ENCODE results near the gene PA2G4.
"Not testable (repeated sequence)": the region's sequence is repeated elsewhere in the genome, so short reads cannot be mapped to it uniquely, and the experiment has no call there.

PA2G4 gene

GRCh38 chr12:56101045-56101444 is 3.3 kb upstream of the PA2G4 start:
- no peak for DNase-seq

- no peak for DNase-seq
Observed at GRCh38 chr12:56102683-56103065, 1.7 kb upstream of the PA2G4 start.

DNA sequence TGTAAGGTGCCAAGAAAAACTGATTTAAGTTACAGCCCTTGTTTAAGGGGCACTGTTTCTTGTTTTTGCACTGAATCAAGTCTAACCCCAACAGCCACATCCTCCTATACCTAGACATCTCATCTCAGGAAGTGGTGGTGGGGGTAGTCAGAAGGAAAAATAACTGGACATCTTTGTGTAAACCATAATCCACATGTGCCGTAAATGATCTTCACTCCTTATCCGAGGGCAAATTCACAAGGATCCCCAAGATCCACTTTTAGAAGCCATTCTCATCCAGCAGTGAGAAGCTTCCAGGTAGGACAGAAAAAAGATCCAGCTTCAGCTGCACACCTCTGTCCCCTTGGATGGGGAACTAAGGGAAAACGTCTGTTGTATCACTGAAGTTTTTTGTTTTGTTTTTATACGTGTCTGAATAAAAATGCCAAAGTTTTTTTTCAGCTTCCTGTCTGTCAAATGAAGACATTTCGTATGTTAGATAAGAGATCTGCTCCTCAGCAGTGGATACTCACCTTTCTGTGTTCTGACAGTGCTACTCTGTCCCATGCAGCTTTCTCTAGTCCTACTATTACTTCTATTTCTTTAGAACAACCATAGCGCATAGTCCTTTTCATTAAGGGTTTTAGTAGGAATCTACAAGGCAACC is 1.2 kb upstream of the PA2G4 start:
- no peak for DNase-seq

DNA sequence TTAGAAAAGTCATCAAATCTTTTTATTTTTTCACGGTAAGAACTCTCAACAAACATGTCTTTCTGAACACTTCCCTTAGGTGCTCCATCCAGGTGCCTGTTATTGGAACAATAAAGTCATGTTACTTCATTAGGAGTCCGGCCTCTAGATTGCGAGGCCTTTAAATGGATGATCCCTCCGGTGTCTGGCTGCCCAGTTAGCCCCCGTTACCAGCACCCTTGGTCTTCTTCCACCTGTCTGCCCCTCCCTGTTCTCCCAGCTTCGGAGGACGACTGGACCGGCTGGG is 593 bp upstream of the PA2G4 start:
- no peak for DNase-seq

DNA sequence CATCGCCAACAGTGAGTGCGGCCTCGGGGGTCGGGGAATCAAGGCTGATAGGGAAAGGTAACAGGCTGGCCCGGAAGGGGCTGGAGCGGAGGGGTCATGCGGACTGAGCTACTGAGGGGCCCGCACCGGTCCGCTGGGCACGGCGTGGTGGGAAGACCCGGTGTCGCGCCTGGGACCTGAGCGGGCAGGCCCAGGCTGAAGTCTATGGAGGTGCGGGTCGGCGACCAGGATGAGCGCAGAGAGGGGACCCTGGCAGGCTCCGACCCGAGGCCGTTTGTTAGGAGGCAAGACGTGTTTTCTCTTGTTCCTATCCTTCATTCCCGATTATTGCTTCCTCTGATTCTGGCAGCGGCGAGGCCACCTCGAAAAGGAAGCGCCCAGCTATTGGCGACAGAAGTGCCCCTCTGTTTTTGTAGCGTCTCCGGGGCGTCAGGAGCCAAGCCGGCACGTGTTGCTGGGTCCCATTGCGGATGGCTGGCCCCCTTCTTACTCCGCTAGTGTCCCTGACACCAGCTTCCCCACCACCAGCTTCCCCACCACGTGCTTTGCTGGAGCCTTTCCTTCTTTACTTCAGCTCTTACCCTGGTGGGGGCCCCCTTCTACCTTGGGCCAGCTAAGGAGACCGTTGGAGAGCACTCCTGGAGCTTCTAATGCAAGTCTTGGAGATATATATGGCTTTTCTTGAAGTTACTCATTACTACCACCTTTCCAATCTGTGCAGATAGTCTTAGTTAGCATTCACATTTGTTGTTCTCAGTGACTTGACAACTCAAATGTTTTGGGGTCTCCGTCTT is 653 bp downstream of the PA2G4 start:
- DNase-seq = no peak

- no peak for DNase-seq
Observed at GRCh38 chr12:56105609-56105902, 1.2 kb downstream of the PA2G4 start.

- no peak for DNase-seq
Observed at GRCh38 chr12:56107242-56107641, 2.9 kb downstream of the PA2G4 start.

DNA sequence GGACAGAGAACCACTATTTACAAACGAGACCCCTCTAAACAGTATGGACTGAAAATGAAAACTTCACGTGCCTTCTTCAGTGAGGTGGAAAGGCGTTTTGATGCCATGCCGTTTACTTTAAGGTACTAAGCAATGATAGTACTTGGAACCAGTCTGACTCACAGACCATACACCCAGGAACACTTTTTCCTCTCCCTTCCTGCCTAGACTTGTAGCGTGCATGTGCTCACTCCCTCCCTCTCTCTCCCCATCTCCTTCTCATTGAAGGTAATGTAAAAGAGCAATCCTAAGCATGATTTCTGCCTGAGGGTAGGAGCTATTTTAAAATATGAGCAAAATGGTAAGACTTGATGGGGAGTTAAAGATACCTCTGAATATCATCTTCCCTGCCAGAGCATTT is 6.2 kb downstream of the PA2G4 start:
- DNase-seq = no peak

DNA sequence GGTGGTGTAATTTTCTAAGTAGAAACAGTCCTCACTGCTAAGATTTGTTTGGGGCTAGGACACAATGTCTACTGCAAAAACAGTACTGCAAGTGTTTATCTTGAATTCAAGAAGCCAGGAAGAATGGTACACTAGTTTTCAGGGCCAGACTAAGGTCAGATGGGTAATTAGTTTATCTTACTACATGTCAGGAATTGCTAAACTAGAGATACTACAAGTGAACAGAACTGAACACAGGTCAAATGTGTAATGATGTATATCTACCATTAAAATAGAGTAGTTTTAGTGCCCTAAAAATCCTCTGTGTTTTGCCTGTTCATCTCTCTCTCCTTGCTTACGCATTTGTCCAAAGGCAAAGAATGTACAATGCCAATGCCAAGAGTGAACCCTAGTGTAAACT is 9.7 kb downstream of the PA2G4 start:
- no peak for DNase-seq

GRCh38 chr12:56115329-56115728 is 11.0 kb downstream of the PA2G4 start:
- DNase-seq = no peak

- DNase-seq = peak; percentile 98
Observed at GRCh38 chr12:56116267-56117081, 12.1 kb downstream of the PA2G4 start, which contains the start of gene RPL41. Gene RPL41, plus strand, starts transcription at chr12:56116633.

GRCh38 chr12:56117082-56117706 is 12.8 kb downstream of the PA2G4 start:
- not testable (repeated sequence) for DNase-seq

GRCh38 chr12:56117778-56118687 is 13.7 kb downstream of the PA2G4 start, which contains the start of gene ZC3H10:
Gene ZC3H10, plus strand, starts transcription at chr12:56118266. Its CDS starts 2,297 bp downstream, at chr12:56120563.
- peak; percentile 97 for DNase-seq

DNA sequence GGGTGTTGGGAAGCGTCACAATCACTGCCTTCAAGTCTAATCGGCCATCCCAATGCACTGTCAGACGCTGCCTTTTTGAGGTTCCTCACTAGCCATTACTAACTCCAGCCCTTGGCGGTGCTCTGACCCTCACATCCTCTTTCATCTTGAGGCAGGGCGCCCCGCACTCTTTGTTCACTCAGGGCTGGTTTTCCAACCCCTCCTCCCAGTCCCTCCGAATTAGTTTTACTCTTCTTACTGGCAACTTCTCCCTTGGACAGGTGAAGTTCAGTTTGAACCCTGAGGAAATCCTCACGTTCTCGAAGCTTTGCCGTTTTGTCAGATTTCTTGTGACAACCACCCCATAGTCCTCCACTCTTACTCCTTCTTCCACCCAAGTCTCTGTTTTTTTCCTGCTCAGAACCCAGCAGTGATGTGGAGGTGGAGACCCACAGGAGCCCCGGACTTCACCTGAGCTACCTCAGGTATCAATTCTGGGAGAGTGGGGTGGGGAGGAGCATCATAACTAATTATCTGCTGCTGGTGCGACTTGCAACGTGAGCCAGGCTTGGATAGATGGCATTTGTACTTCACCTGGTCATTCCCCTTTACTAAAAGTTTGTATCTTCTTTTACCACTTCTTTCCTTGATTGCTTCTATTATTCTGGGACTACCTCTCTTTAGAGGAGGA is 14.5 kb downstream of the PA2G4 start:
- DNase-seq = no peak

DNA sequence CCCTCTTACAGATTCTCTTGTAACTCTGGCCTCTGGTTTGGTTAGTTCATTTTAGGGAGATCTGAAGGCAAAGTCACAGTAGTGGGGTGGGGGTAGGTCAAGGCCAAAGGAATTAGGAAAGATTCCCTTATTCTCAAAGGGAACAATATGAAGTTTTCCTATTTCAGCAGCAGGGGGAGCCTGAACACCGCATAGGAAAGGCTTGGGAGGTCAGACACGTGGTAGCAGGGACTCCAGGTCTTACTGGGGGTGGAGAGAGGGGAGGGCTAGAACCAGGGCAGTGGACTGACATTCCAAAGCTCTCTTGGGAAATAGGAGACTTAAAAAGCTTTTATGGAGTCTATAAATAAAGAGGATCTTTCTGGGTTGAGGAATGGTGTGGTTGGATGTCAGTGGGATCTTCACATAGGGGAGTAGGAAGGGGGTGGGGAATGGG is 15.0 kb downstream of the PA2G4 start:
- peak; percentile 77 for DNase-seq

DNA sequence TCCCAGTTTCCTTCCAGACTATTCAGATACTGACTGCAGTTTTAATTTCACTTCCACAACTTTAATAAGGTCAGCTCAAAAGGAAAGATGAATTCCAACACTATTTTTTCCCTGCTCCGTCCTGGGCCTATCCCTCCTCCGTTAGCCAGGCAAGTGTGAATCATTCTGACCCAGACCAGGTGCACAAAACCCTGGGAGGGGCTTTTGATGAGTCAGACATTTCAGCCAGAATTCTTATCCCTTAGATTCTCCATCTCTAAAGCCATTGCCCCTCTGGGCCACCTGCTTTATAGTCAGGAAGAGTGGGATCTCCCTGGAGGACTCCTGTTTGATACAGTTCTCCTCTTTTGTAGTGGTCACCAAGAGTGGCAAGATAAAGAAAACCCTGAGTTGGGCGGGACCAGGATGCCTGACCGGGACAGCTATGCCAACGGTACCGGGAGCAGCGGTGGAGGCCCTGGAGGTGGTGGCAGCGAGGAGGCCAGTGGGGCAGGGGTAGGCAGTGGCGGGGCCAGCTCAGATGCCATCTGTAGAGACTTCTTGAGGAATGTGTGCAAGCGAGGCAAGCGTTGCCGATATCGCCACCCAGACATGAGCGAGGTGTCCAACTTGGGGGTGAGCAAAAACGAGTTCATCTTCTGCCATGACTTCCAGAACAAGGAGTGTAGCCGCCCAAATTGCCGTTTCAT is 15.9 kb downstream of the PA2G4 start:
- DNase-seq = no peak

DNA sequence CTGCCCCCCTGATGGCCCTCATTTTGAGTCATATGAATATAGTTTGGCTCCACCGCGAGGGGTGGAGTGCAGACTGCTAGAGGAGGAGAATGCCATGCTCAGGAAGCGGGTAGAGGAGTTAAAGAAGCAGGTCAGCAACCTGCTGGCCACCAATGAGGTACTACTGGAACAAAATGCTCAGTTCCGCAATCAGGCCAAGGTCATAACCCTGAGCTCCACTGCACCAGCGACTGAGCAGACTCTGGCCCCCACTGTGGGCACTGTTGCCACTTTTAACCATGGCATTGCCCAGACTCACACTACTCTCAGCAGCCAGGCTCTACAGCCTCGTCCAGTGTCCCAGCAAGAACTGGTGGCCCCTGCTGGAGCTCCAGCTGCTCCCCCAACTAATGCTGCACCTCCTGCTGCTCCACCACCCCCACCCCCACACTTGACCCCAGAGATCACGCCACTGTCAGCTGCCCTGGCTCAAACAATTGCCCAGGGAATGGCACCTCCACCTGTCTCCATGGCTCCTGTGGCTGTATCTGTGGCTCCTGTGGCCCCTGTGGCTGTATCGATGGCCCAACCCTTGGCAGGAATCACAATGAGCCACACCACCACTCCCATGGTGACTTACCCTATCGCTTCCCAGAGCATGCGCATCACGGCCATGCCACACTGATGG is 17.0 kb downstream of the PA2G4 start:
- no peak for DNase-seq

GRCh38 chr12:56122637-56123036 is 18.3 kb downstream of the PA2G4 start:
- no peak for DNase-seq

DNA sequence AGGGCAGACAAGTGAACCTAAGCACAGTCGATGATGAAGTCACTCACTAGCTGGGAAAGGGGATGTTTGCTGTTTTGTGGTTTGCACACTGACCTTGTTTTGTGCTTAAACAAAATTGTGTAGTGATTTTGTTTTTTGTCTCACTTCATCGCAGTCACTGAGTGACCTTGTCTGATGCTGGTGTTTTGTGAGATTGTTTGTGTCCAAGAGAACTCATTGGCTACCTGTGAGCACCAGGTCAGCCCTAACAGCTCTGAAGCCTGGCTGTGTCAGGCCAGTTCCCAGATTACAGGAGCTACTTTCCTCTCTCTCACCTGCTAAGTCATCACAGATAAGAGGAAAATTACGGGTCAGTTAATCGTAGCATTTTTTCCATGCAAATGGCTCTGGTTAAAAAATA is 19.8 kb downstream of the PA2G4 start:
- DNase-seq = no peak

GRCh38 chr12:56126732-56127239 is 22.4 kb downstream of the PA2G4 start:
- no peak for DNase-seq
